SU-DHL-6 (cell line): ENCODE data around the gene PSMC4.

Source experiments
- EZH2phosphoT487 ChIP-seq: fragments of 200-600 bp; sonication (generic), shearing (Covaris generic); conservative IDR thresholded peaks from 2 replicates; pipeline ENCODE4 v1.6.1; 2018; ENCODE audit warnings: mild to moderate bottlenecking, antibody characterized with exemption, low read length, moderate library complexity, mixed read lengths
- TF ChIP-seq, protein P1 (sequence below): fragments of 200-600 bp; sonication (generic); IDR thresholded peaks from one replicate; pipeline ENCODE4 v1.5.1; 2017; ENCODE audit warnings: antibody characterized with exemption, mild to moderate bottlenecking, low read length, moderate library complexity; ENCODE audit not compliant: insufficient read depth, poor library complexity, severe bottlenecking

DNA sequence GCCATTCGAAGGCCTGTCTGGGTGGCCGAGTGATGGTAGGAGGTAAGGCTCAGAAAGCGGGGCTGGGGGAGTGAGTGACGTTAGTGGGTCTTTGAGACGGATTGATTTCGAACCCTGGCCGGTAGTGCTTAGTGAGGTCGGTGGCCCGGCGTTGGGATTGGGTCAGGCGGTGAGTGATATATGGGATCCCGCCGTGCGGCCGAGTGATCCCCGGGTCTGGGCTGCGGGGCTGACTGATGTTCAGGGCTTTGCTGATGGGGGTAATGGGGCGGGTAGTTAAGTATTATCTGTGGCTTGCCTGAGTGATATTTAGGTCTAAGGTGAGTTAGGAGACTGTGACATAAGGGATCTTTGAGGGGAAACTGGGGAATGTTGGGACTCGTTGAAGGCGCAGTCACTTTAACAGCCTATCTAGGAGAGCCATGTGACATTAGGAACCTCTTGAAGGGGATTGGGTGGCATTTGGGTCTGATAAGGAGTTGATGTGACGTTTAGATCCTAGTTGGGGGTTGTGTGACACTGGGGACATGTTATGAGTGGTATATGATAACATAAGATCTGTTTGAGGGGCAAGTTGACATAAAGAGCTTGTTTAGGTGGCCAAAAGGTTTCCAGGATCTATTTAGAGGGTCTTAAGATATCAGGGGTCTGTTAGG lies 543 bp downstream of the PSMC4 start:
- TF ChIP-seq, protein P1, sequence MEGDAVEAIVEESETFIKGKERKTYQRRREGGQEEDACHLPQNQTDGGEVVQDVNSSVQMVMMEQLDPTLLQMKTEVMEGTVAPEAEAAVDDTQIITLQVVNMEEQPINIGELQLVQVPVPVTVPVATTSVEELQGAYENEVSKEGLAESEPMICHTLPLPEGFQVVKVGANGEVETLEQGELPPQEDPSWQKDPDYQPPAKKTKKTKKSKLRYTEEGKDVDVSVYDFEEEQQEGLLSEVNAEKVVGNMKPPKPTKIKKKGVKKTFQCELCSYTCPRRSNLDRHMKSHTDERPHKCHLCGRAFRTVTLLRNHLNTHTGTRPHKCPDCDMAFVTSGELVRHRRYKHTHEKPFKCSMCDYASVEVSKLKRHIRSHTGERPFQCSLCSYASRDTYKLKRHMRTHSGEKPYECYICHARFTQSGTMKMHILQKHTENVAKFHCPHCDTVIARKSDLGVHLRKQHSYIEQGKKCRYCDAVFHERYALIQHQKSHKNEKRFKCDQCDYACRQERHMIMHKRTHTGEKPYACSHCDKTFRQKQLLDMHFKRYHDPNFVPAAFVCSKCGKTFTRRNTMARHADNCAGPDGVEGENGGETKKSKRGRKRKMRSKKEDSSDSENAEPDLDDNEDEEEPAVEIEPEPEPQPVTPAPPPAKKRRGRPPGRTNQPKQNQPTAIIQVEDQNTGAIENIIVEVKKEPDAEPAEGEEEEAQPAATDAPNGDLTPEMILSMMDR, result no peak
- no peak for TF ChIP-seq EZH2phosphoT487
